Esophagus (tissue), 2 donors: ENCODE measurements around the gene PYGL. TPM values are rescaled to one million over a fixed set of nuclear protein-coding genes. Genes with fewer than 3 reads are reported as not detected.
"Not testable (repeated sequence)": the region's sequence is repeated elsewhere in the genome, so short reads cannot be mapped to it uniquely, and the experiment has no call there.

ENCODE experiments used
- H3K27ac ChIP-seq, 2 donors: one replicate each; pipeline ENCODE4 v1.5.1; 2013; ENCODE audit warnings: low read depth in 2 of 2, mild to moderate bottlenecking in 2 of 2, inconsistent platforms in 1 of 2, low read length in 1 of 2, moderate library complexity in 1 of 2
- H3K27me3 ChIP-seq, 2 donors: one replicate each; pipeline ENCODE4 v1.6.1; 2013; ENCODE audit warnings: low read length in 2 of 2, control low read depth in 1 of 2, mild to moderate bottlenecking in 1 of 2; ENCODE audit not compliant: insufficient read depth in 2 of 2, control insufficient read depth in 1 of 2
- H3K36me3 ChIP-seq, 2 donors: one replicate each; pipeline ENCODE4 v1.6.1; 2013; ENCODE audit warnings: low read length in 1 of 2; ENCODE audit not compliant: control insufficient read depth in 2 of 2, insufficient read depth in 2 of 2
- H3K4me1 ChIP-seq, 2 donors: one replicate each; pipeline ENCODE4 v1.6.1; 2013; ENCODE audit warnings: low read length in 1 of 2; ENCODE audit not compliant: control insufficient read depth in 2 of 2, insufficient read depth in 2 of 2
- H3K4me3 ChIP-seq, 2 donors: one replicate each; pipeline ENCODE4 v1.5.1; 2013; ENCODE audit warnings: low read length in 2 of 2, mild to moderate bottlenecking in 2 of 2, low read depth in 1 of 2, moderate library complexity in 1 of 2
- H3K9me3 ChIP-seq, 2 donors: one replicate each; pipeline ENCODE4 v1.6.1; 2013; ENCODE audit warnings: mild to moderate bottlenecking in 2 of 2, low read depth in 1 of 2, low read length in 1 of 2, moderate library complexity in 1 of 2; ENCODE audit not compliant: control insufficient read depth in 2 of 2, insufficient read depth in 1 of 2
- WGBS, 2 donors: extraction: QIAGEN DNeasy Blood & Tissue Kit; methylation state at CpG; one replicate each; pipeline ENCODE4 v1.1.7; 2013; 5-methylcytosine and 5-hydroxymethylcytosine counted together
- polyA plus RNA-seq, 2 donors: library from polyadenylated mRNA; stranded (reverse); fragments of 200-250 nt; gene quantifications; one replicate each; pipeline ENCODE4 v1.2.3, GENCODE V29; 2013
- donor health status: healthy with polysubstance abuse.
- donor health status: Bipolar disorder and iron deficiency.

The PYGL gene
- polyA plus RNA-seq, 2 donors, result 35.5 to 69.0 TPM

- H3K4me3 ChIP-seq, H3K27me3 ChIP-seq, H3K27ac ChIP-seq, H3K4me1 ChIP-seq, H3K9me3 ChIP-seq: not testable (repeated sequence)
- peaks cover 11 to 23% of the 10 kb centered on the region in 2 donors for H3K36me3 ChIP-seq
- 81 to 89% methylated on average over 5 of the region's 5 CpGs for WGBS, 2 donors
Measured at GRCh38 chr14:50919524-50919923, 24.8 kb downstream of the PYGL start.

GRCh38 chr14:50917449-50917848 is 26.8 kb downstream of the PYGL start:
- H3K36me3 ChIP-seq, result peaks cover 8 to 22% of the 10 kb centered on the region in 2 donors
- no peak overlapping the region for H3K27ac ChIP-seq
- 91 to 94% methylated on average over 6 of the region's 6 CpGs for WGBS, 2 donors
- H3K4me1 ChIP-seq, result no peaks in the 10 kb centered on the region
- no peaks in the 10 kb centered on the region for H3K9me3 ChIP-seq
- no peaks in the 10 kb centered on the region for H3K27me3 ChIP-seq
- no peak overlapping the region for H3K4me3 ChIP-seq

DNA sequence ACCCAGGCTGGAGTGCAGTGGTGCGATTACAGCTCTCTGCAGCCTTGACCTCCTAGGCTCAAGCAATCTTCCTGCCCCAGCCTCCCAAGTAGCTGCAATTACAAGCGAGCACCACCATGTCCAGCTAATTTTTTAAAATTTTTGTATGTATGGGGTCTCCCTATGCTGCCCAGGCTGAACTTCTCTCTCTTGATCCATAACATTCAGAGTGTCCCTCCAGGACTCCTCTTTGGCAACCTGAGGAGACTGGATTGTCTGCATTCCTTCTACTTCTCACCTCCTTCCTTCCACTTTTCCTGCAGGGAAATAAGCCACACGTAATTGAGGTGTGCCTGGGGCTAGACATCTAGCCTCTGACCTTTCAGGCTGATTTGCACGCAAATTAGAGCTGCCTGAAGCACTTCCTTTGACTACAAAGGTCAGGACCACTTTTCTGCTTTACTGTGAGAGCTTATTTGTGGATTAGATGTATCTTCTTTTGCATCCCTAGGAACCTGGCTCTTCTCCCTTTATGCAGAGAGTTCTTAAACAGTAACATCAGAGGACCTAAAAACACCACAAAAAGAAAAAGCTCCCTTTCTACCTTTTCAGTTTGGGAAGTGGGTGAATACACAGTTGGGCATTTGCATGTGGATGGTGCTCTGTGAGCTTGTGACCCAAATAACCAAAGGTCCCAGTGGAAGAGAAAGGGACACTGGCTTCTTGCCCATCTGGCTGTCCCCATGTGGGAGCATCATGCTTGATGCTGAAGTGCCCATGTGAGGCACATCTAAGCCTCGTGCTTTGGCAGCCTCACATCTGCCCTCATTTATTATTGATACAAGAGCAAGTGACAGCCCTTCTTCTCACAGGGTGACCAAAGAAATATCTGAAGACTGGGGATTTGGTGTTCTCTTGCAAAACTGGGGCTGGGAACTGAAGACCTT is 33.5 kb downstream of the PYGL start:
- H3K36me3 ChIP-seq, result peaks cover 16 to 22% of the 10 kb centered on the region in 2 donors

GRCh38 chr14:50906326-50907065 is 37.8 kb downstream of the PYGL start:
- H3K4me3 ChIP-seq, result no peak overlapping the region
- H3K4me1 ChIP-seq, result no peaks in the 10 kb centered on the region
- no peaks in the 10 kb centered on the region for H3K27me3 ChIP-seq
- WGBS, 2 donors, result 77 to 84% methylated on average over 5 of the region's 5 CpGs
- H3K27ac ChIP-seq, result no peak overlapping the region
- no peaks in the 10 kb centered on the region for H3K9me3 ChIP-seq
- peaks cover 0 to 17% of the 10 kb centered on the region in 2 donors for H3K36me3 ChIP-seq

More for the DNA sequence above, 33.5 kb downstream of the PYGL start:
- WGBS, 2 donors, result 72 to 77% methylated on average over 5 of the region's 5 CpGs
- H3K27me3 ChIP-seq, result no peaks in the 10 kb centered on the region
- H3K4me1 ChIP-seq, result no peaks in the 10 kb centered on the region
- no peak overlapping the region for H3K4me3 ChIP-seq
- no peak overlapping the region for H3K27ac ChIP-seq
- no peaks in the 10 kb centered on the region for H3K9me3 ChIP-seq

DNA sequence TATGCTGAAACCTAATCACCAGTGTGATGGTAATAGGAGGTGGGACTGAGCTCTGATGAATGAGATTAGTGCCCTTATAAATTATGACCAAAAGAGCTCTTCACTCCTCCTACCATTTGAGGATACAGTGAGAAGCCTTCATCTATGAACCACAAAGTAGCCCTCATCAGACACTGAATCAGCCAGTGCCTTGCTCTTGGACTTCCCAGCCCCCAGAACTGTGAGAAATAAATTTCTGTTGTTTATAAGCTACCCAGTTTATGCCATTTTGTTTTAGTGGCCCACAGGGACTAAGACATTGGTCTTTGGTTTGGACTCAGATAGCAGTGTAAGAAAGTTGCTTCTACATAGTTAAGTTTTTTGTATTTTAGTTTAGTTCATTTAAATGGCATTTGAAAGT is 39.6 kb downstream of the PYGL start:
- H3K36me3 ChIP-seq, result peaks cover 0 to 7% of the 10 kb centered on the region in 2 donors
- no peaks in the 10 kb centered on the region for H3K4me1 ChIP-seq
- H3K4me3 ChIP-seq, result no peak overlapping the region

GRCh38 chr14:50901361-50901760 is 42.9 kb downstream of the PYGL start:
- WGBS, 2 donors, result 85 to 92% methylated on average over 3 of the region's 3 CpGs
- Histone ChIP-seq H3K27me3 (no peaks in the 10 kb centered on the region), H3K36me3 (no peaks in the 10 kb centered on the region)

More for the DNA sequence above, 39.6 kb downstream of the PYGL start:
- Histone ChIP-seq H3K27ac (no peak overlapping the region), H3K27me3 (no peaks in the 10 kb centered on the region), H3K9me3 (no peaks in the 10 kb centered on the region)

GRCh38 chr14:50897658-50898175 is 46.6 kb downstream of the PYGL start:
- Histone ChIP-seq H3K36me3 (no peaks in the 10 kb centered on the region), H3K27me3 (no peaks in the 10 kb centered on the region), H3K9me3 (no peaks in the 10 kb centered on the region), H3K27ac (peak overlapping the region in 1 of 2 donors; percentile 57), H3K4me3 (no peak overlapping the region), H3K4me1 (no peaks in the 10 kb centered on the region)
- 93 to 95% methylated on average over 6 of the region's 6 CpGs for WGBS, 2 donors

More at GRCh38 chr14:50901361-50901760, 42.9 kb downstream of the PYGL start:
- H3K9me3 ChIP-seq, result no peaks in the 10 kb centered on the region
- H3K27ac ChIP-seq, result no peak overlapping the region
- H3K4me1 ChIP-seq, result no peaks in the 10 kb centered on the region
- H3K4me3 ChIP-seq, result no peak overlapping the region

DNA sequence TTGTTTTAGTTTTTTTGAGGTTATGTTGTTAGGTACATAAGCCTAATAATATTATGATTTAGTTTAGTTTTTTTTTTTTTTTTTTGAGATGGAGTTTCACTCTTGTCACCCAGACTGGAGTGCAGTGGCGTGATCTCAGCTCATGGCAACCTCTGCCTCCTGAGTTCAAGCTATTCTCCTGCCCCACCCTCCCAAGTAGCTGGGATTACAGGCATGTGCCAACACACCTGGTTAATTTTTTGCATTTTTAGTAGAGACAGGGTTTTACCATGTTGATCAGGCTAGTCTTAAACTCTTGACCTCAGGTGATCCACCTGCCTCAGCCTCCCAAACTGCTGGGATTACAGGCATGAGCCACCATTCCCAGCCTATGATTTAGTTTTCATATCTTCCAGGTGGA is 47.3 kb downstream of the PYGL start:
- not testable (repeated sequence) for H3K4me3 ChIP-seq, H3K27me3 ChIP-seq, H3K9me3 ChIP-seq, H3K27ac ChIP-seq, H3K36me3 ChIP-seq, H3K4me1 ChIP-seq
- 87 to 94% methylated on average over 1 of the region's 1 CpG for WGBS, 2 donors

GRCh38 chr14:50896421-50896820 is 47.9 kb downstream of the PYGL start:
- not testable (repeated sequence) for H3K9me3 ChIP-seq, H3K27me3 ChIP-seq, H3K36me3 ChIP-seq, H3K4me3 ChIP-seq, H3K4me1 ChIP-seq
- H3K27ac ChIP-seq, result peak overlapping the region; percentile 54 to 67
- 67 to 75% methylated on average over 4 to 5 of the region's 7 CpGs for WGBS, 2 donors
